Measurements from ENCODE around the gene F5.
A peak's percentile ranks its signal among the peaks of the same experiment; 100 is the strongest.

F5 gene

GRCh38 chr1:169495916-169496315 lies 90.4 kb downstream of the F5 start:
- no peaks in the 10 kb centered on the region for H3K9me3 ChIP-seq (ENCODE audit: control insufficient read depth, insufficient read depth, low read length)
- no peak overlapping the region for H3K9ac ChIP-seq (ENCODE audit: low read depth, low read length)
- no peaks in the 10 kb centered on the region for H3K36me3 ChIP-seq (ENCODE audit: insufficient read depth, low read length)
- H3K4me1 ChIP-seq (ENCODE audit: insufficient read depth, low read length) = no peaks in the 10 kb centered on the region

GRCh38 chr1:169495046-169495775 lies 91.1 kb downstream of the F5 start:
- H3K4me1 ChIP-seq (ENCODE audit: insufficient read depth, low read length) = no peaks in the 10 kb centered on the region
- no peak overlapping the region for H3K9ac ChIP-seq (ENCODE audit: low read depth, low read length)
- H3K36me3 ChIP-seq (ENCODE audit: insufficient read depth, low read length) = no peaks in the 10 kb centered on the region
- H3K9me3 ChIP-seq (ENCODE audit: control insufficient read depth, insufficient read depth, low read length) = no peaks in the 10 kb centered on the region

- H3K4me1 ChIP-seq (ENCODE audit: insufficient read depth, low read length) = no peaks in the 10 kb centered on the region
- no peak overlapping the region for H3K9ac ChIP-seq (ENCODE audit: low read depth, low read length)
- no peaks in the 10 kb centered on the region for H3K9me3 ChIP-seq (ENCODE audit: control insufficient read depth, insufficient read depth, low read length)
- no peaks in the 10 kb centered on the region for H3K36me3 ChIP-seq (ENCODE audit: insufficient read depth, low read length)
These were observed 91.9 kb downstream of the F5 start for GRCh38 chr1:169494343-169494742.

GRCh38 chr1:169493251-169493650 lies 93.0 kb downstream of the F5 start:
- Histone ChIP-seq H3K9me3 (ENCODE audit: control insufficient read depth, insufficient read depth, low read length) (no peaks in the 10 kb centered on the region), H3K4me1 (ENCODE audit: insufficient read depth, low read length) (0 out of 2 replicates have a peak, but pooled peaks cover under 1% of the 10 kb centered on the region), H3K9ac (ENCODE audit: low read depth, low read length) (no peak overlapping the region), H3K36me3 (ENCODE audit: insufficient read depth, low read length) (no peaks in the 10 kb centered on the region)

GRCh38 chr1:169491845-169492281 lies 94.4 kb downstream of the F5 start:
- peaks cover 14% of the 10 kb centered on the region for H3K4me1 ChIP-seq (ENCODE audit: insufficient read depth, low read length)
- no peaks in the 10 kb centered on the region for H3K36me3 ChIP-seq (ENCODE audit: insufficient read depth, low read length)
- no peaks in the 10 kb centered on the region for H3K9me3 ChIP-seq (ENCODE audit: control insufficient read depth, insufficient read depth, low read length)
- no peak overlapping the region for H3K9ac ChIP-seq (ENCODE audit: low read depth, low read length)

GRCh38 chr1:169488157-169488556 lies 98.1 kb downstream of the F5 start:
- Histone ChIP-seq H3K9me3 (ENCODE audit: control insufficient read depth, insufficient read depth, low read length) (no peaks in the 10 kb centered on the region), H3K9ac (ENCODE audit: low read depth, low read length) (no peak overlapping the region), H3K36me3 (ENCODE audit: insufficient read depth, low read length) (no peaks in the 10 kb centered on the region), H3K4me1 (ENCODE audit: insufficient read depth, low read length) (peaks cover 29% of the 10 kb centered on the region)

GRCh38 chr1:169487561-169487960 lies 98.7 kb downstream of the F5 start:
- no peaks in the 10 kb centered on the region for H3K9me3 ChIP-seq (ENCODE audit: control insufficient read depth, insufficient read depth, low read length)
- H3K4me1 ChIP-seq (ENCODE audit: insufficient read depth, low read length) = peaks cover 34% of the 10 kb centered on the region
- H3K9ac ChIP-seq (ENCODE audit: low read depth, low read length) = peak overlapping the region; percentile 71; the same call in 1 of the 2 replicates
- no peaks in the 10 kb centered on the region for H3K36me3 ChIP-seq (ENCODE audit: insufficient read depth, low read length)

GRCh38 chr1:169487133-169487532 lies 99.1 kb downstream of the F5 start:
- peak overlapping the region; percentile 71 for H3K9ac ChIP-seq (ENCODE audit: low read depth, low read length)
- no peaks in the 10 kb centered on the region for H3K9me3 ChIP-seq (ENCODE audit: control insufficient read depth, insufficient read depth, low read length)
- H3K36me3 ChIP-seq (ENCODE audit: insufficient read depth, low read length) = no peaks in the 10 kb centered on the region
- H3K4me1 ChIP-seq (ENCODE audit: insufficient read depth, low read length) = peaks cover 34% of the 10 kb centered on the region

- H3K36me3 ChIP-seq (ENCODE audit: insufficient read depth, low read length) = no peaks in the 10 kb centered on the region
- peak overlapping the region; percentile 71 for H3K9ac ChIP-seq (ENCODE audit: low read depth, low read length)
- H3K9me3 ChIP-seq (ENCODE audit: control insufficient read depth, insufficient read depth, low read length) = no peaks in the 10 kb centered on the region
- H3K4me1 ChIP-seq (ENCODE audit: insufficient read depth, low read length) = peaks cover 34% of the 10 kb centered on the region
These were observed 99.8 kb downstream of the F5 start for GRCh38 chr1:169486281-169487051.

- no peaks in the 10 kb centered on the region for H3K9me3 ChIP-seq (ENCODE audit: control insufficient read depth, insufficient read depth, low read length)
- H3K4me1 ChIP-seq (ENCODE audit: insufficient read depth, low read length) = peaks cover 40% of the 10 kb centered on the region
- H3K36me3 ChIP-seq (ENCODE audit: insufficient read depth, low read length) = no peaks in the 10 kb centered on the region
- peak within 1 kb of the TSS; percentile 71 for H3K9ac ChIP-seq (ENCODE audit: low read depth, low read length)
These were observed 100.6 kb downstream of the F5 start, which contains the start of gene SLC19A2 for GRCh38 chr1:169485431-169486280. Gene SLC19A2 (minus strand): TSS chr1:169485944. CDS start chr1:169485766, 178 bp downstream.

GRCh38 chr1:169484683-169485430 lies 101.4 kb downstream of the F5 start:
- Histone ChIP-seq H3K36me3 (ENCODE audit: insufficient read depth, low read length) (no peaks in the 10 kb centered on the region; the same call in 1 of the 2 replicates), H3K9ac (ENCODE audit: low read depth, low read length) (peak overlapping the region; percentile 71), H3K9me3 (ENCODE audit: control insufficient read depth, insufficient read depth, low read length) (no peaks in the 10 kb centered on the region), H3K4me1 (ENCODE audit: insufficient read depth, low read length) (peaks cover 43% of the 10 kb centered on the region)

- H3K36me3 ChIP-seq (ENCODE audit: insufficient read depth, low read length) = no peaks in the 10 kb centered on the region; the same call in 1 of the 2 replicates
- peaks cover 49% of the 10 kb centered on the region for H3K4me1 ChIP-seq (ENCODE audit: insufficient read depth, low read length)
- peak overlapping the region; percentile 71 for H3K9ac ChIP-seq (ENCODE audit: low read depth, low read length)
- H3K9me3 ChIP-seq (ENCODE audit: control insufficient read depth, insufficient read depth, low read length) = no peaks in the 10 kb centered on the region
These were observed 102.2 kb downstream of the F5 start for GRCh38 chr1:169484101-169484500.

GRCh38 chr1:169483500-169483966 lies 102.7 kb downstream of the F5 start:
- no peak overlapping the region for H3K9ac ChIP-seq (ENCODE audit: low read depth, low read length)
- peaks cover 49% of the 10 kb centered on the region for H3K4me1 ChIP-seq (ENCODE audit: insufficient read depth, low read length)
- no peaks in the 10 kb centered on the region for H3K9me3 ChIP-seq (ENCODE audit: control insufficient read depth, insufficient read depth, low read length)
- H3K36me3 ChIP-seq (ENCODE audit: insufficient read depth, low read length) = no peaks in the 10 kb centered on the region; the same call in 1 of the 2 replicates

Data from ES-I3 (cell line).